GM12878 (cell line): Measurements from ENCODE around the gene ENG. TPM values are rescaled to one million over a fixed set of nuclear protein-coding genes. Genes with fewer than 3 reads are reported as not detected.

Experiments used
- ATAC-seq: fragments of 200-7000 bp; cut with Tn5 transposase; 3 replicates; pipeline ENCODE4 v1.9.1; 2020; ENCODE audit warnings: mild to moderate bottlenecking, moderate library complexity
- BruUV-seq: library from RNA; stranded (reverse); fragments of 400-500 nt; replicated peaks from 2 replicates; lab custom pipeline; 2021; lab: Mats Ljungman, UMichigan
- CTCF ChIA-PET: fragments of 300-600 bp; sonication (Branson Sonifier 250); formaldehyde crosslinking; extraction: SDS; loops from one replicate; lab custom pipeline; 2021; ENCODE audit warnings: inconsistent platforms; lab: Yijun Ruan, JAX
- POLR2A ChIA-PET: fragments of 350-600 bp; formaldehyde crosslinking; extraction: SDS; loops from one replicate; lab custom pipeline; 2021; ENCODE audit warnings: inconsistent platforms; lab: Charles Lee
- RAD21 ChIA-PET: fragments of 300-600 bp; sonication (Branson Sonifier 250); formaldehyde crosslinking; loops from one replicate; lab custom pipeline; 2023; ENCODE audit warnings: antibody characterized with exemption; ENCODE audit not compliant: unreplicated experiment; lab: Charles Lee
- SMC1A ChIA-PET: fragments of 300-600 bp; sonication (Branson Sonifier 250); formaldehyde crosslinking; loops from one replicate; lab custom pipeline; 2023; ENCODE audit not compliant: unreplicated experiment, uncharacterized antibody; lab: Charles Lee
- DNase-seq: peaks from one replicate; pipeline ENCODE4 v3.0.0-alpha.2; 2011; ENCODE audit warnings: low read depth, low spot score
- FAIRE-seq: peaks from 3 replicates; lab custom pipeline; 2011; peaks lifted over from hg19 to GRCh38; lab: Jason Lieb, UNC
- H2AFZ ChIP-seq: 2 replicates; pipeline ENCODE4 v1.6.0; 2011; ENCODE audit warnings: low read depth, low read length, control low read depth; ENCODE audit not compliant: control insufficient read depth
- H3K27ac ChIP-seq: 2 replicates; pipeline ENCODE4 v1.5.1; 2011; ENCODE audit warnings: control low read depth; ENCODE audit not compliant: control insufficient read depth, insufficient read depth
- H3K27me3 ChIP-seq, 2 experiments: replicated peaks in 1 of 2; 2 replicates each; pipeline versions ENCODE4 v1.6.0 to v1.6.1; 2011; ENCODE audit warnings: low read length in 1 of 2; ENCODE audit not compliant: control insufficient read depth in 2 of 2, insufficient read depth in 2 of 2
- H3K36me3 ChIP-seq, 2 experiments: 2 replicates each; pipeline ENCODE4 v1.5.1; 2011; ENCODE audit warnings: low read length in 1 of 2; ENCODE audit not compliant: control insufficient read depth in 2 of 2, insufficient read depth in 2 of 2
- H3K4me1 ChIP-seq: 2 replicates; pipeline ENCODE4 v1.6.1; 2011; ENCODE audit warnings: mild to moderate bottlenecking, low read length, moderate library complexity, mixed read lengths; ENCODE audit not compliant: control insufficient read depth, insufficient read depth
- H3K4me2 ChIP-seq: 2 replicates; pipeline ENCODE4 v1.6.0; 2011; ENCODE audit warnings: control low read depth; ENCODE audit not compliant: control insufficient read depth, insufficient read depth
- H3K4me3 ChIP-seq: fragments of 200-600 bp; sonication (generic); 2 replicates; pipeline ENCODE4 v1.5.1; 2016
- H3K79me2 ChIP-seq: 2 replicates; pipeline ENCODE4 v1.6.0; 2011; ENCODE audit warnings: low read length; ENCODE audit not compliant: control insufficient read depth, insufficient read depth
- H3K9ac ChIP-seq: 2 replicates; pipeline ENCODE4 v1.8.0; 2011; ENCODE audit warnings: low read length, control low read depth, mixed read lengths; ENCODE audit not compliant: control insufficient read depth, insufficient read depth
- H3K9me3 ChIP-seq: replicated peaks from 3 replicates; pipeline ENCODE4 v1.5.1; 2011; ENCODE audit warnings: mild to moderate bottlenecking, low read length; ENCODE audit not compliant: control insufficient read depth, insufficient read depth
- H4K20me1 ChIP-seq: 2 replicates; pipeline ENCODE4 v1.6.0; 2011; ENCODE audit not compliant: control insufficient read depth, insufficient read depth
- CBX3 ChIP-seq: fragments of 200-600 bp; sonication (generic); IDR thresholded peaks from 2 replicates; pipeline ENCODE4 v1.6.1; 2016; ENCODE audit warnings: low read depth, borderline replicate concordance
- E2F4 ChIP-seq: IDR thresholded peaks from 2 replicates; pipeline ENCODE4 v1.6.1; 2012; ENCODE audit warnings: low read depth, low read length, improper control_type of control experiment
- HCFC1 ChIP-seq: fragments of 150-350 bp; IDR thresholded peaks from 2 replicates; pipeline ENCODE4 v1.6.1; 2014; ENCODE audit warnings: low read length
- SPI1 ChIP-seq: IDR thresholded peaks from 2 replicates; pipeline ENCODE4 v1.6.1; 2011; ENCODE audit warnings: low read depth, mild to moderate bottlenecking, low read length, moderate library complexity, borderline replicate concordance; ENCODE audit not compliant: insufficient read depth
- ZNF207 ChIP-seq: fragments of 450-650 bp; IDR thresholded peaks from 2 replicates; pipeline ENCODE4 v1.6.1; 2014; ENCODE audit warnings: antibody characterized with exemption, mild to moderate bottlenecking, borderline replicate concordance
- WGBS: methylation state at CpG from one replicate; pipeline ENCODE4 v1.1.6; 2016; ENCODE audit warnings: low lambda C conversion rate; ENCODE audit not compliant: insufficient replicate concordance, insufficient coverage; ENCODE audit errors: missing lambda C conversion rate; 5-methylcytosine and 5-hydroxymethylcytosine counted together
- in situ Hi-C: fragments of 300-500 bp; cut with MboI; formaldehyde crosslinking; loops from 9 replicates; pipeline ENCODE4 v1.14.3; 2018; ENCODE audit warnings: mixed read lengths
- intact Hi-C: fragments of 100-400 bp; cut with micrococcal nuclease; formaldehyde crosslinking; loops from one replicate; pipeline ENCODE4 v1.14.2; 2022; ENCODE audit not compliant: unreplicated experiment
- polyA plus RNA-seq, 11 experiments: library from polyadenylated mRNA; depleted of rRNA in 4 of 11; unstranded in 6 of 11; stranded (reverse) in 5 of 11; fragments of >200 nt; fragmentation: Nextera tagmentation in 4 of 11; fragmentation: Illumina TruSeq in 1 of 11; extraction: Ambion mirVana in 4 of 11; extraction: Trizol in 1 of 11; gene quantifications; 1 replicate in 1 of 11; 2 replicates in 10 of 11; pipeline versions ENCODE4 v1.2.1 to v1.2.3, GENCODE V29; 2011 to 2016; ENCODE audit warnings: inconsistent platforms in 2 of 11, missing spikeins in 2 of 11, low read depth in 1 of 11
- total RNA-seq, 4 experiments: library from RNA; depleted of rRNA in 3 of 4; stranded (reverse); fragments of >200 nt in 3 of 4; fragmentation: Illumina TruSeq in 1 of 4; extraction: Trizol in 1 of 4; gene quantifications; 2 replicates each; pipeline versions ENCODE4 v1.2.1 to v1.2.3, GENCODE V29; 2013 to 2021

ENG gene
- total and polyA plus RNA-seq, 10 of the 15 experiments (the other 5 are each of a cell fraction or from before 2014, with no cell fraction given) = 0.14 to 10.1 (median 2.0) TPM

- TF ChIP-seq E2F4 = no peak
Measured at GRCh38 chr9:127852829-127853228, 1.6 kb downstream of the ENG start (continued).

- SMC1A ChIA-PET = interaction anchor here (0.6 kb wide), 2 partner anchors 25 to 191 kb away, joined by 3 to 4 read pairs; no protein-coding TSS in a partner anchor
- in situ Hi-C loops = no loop called here
- H3K4me2 ChIP-seq = no peak overlapping the region
- H3K79me2 ChIP-seq = peaks cover 8% of the 10 kb centered on the region
- peaks cover 3% of the 10 kb centered on the region; the same call in 2 of the 3 replicates for H3K9me3 ChIP-seq
- intact Hi-C loops = no loop called here
- no peak overlapping the region for H2AFZ ChIP-seq
- TF ChIP-seq HCFC1 (no peak), ZNF207 (no peak), CBX3 (no peak), SPI1 (no peak)
- WGBS = 59% methylated on average over 17 of the region's 17 CpGs
- no peaks in the 10 kb centered on the region for H3K36me3 ChIP-seq
- RAD21 ChIA-PET = no interaction called here
- ATAC-seq (no peak), FAIRE-seq (no peak), DNase-seq (no peak)
- H3K4me1 ChIP-seq = peaks cover 6% of the 10 kb centered on the region
- H4K20me1 ChIP-seq = no peaks in the 10 kb centered on the region
- no peak overlapping the region for H3K9ac ChIP-seq
- no peak overlapping the region for H3K27ac ChIP-seq
- POLR2A ChIA-PET = no interaction called here
- no peaks in the 10 kb centered on the region for H3K27me3 ChIP-seq
- no peak overlapping the region for H3K4me3 ChIP-seq
- CTCF ChIA-PET = no interaction called here
- no TSS peak for BruUV-seq
Measured at GRCh38 chr9:127850286-127850830, 4.1 kb downstream of the ENG start.
